Measurements from ENCODE around the gene DHODH. TPM values are rescaled to one million over a fixed set of nuclear protein-coding genes. Genes with fewer than 3 reads are reported as not detected.

Gene DHODH
- total RNA-seq: 8.6 TPM

DNA sequence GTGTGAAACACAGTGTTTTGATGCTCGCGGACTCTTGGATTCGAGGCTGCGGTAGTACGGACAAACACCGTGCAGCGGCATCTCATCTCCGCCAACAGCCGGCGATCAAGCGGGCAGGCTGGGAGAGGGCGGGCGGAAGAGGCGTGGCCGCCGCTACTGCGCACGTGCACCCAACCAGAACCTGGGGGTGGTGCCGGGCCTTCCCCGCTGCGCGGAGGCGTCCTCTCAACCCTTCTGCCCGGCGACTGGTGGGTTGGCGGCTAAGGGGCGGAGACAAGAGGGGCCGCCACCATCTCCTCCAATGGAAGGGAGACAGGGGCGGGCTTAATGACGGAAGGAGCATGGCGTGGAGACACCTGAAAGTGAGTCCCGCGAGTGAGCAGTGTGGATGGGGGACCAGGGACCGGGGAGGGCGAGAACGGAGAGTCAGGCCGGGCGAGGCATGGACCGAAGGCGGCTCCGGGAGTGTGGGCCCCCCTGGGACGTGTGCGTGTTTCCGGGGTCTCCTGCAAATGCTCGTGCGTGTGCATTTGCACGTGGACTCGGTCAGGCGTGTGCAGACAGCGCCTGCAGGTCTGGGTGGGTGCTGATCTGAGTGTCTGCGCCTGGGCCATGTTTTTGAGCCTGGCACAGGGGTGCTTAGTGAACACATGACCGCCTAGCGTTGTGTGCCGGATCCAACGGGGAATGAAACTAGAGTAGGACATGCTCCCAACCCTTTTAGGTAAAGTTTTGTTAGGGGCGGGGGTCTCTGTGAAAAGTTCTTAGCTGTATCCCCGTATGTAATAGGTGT is at the start of gene DHODH:
Gene DHODH, plus strand, starts transcription at position 321 of the 793 bp plus-strand sequence. Its CDS starts 21 bp downstream, at position 342.
- DNase-seq (ENCODE audit: low spot score in 2 of 2): peak; percentile 95 to 99
- no peaks in the 10 kb centered on the region for H3K9me3 ChIP-seq
- no peaks in the 10 kb centered on the region for H3K27me3 ChIP-seq
- peak within 1 kb of the TSS; percentile 42 to 48 for H3K27ac ChIP-seq
- no peaks in the 10 kb centered on the region for H3K36me3 ChIP-seq
- TF ChIP-seq, protein P1, sequence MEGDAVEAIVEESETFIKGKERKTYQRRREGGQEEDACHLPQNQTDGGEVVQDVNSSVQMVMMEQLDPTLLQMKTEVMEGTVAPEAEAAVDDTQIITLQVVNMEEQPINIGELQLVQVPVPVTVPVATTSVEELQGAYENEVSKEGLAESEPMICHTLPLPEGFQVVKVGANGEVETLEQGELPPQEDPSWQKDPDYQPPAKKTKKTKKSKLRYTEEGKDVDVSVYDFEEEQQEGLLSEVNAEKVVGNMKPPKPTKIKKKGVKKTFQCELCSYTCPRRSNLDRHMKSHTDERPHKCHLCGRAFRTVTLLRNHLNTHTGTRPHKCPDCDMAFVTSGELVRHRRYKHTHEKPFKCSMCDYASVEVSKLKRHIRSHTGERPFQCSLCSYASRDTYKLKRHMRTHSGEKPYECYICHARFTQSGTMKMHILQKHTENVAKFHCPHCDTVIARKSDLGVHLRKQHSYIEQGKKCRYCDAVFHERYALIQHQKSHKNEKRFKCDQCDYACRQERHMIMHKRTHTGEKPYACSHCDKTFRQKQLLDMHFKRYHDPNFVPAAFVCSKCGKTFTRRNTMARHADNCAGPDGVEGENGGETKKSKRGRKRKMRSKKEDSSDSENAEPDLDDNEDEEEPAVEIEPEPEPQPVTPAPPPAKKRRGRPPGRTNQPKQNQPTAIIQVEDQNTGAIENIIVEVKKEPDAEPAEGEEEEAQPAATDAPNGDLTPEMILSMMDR (IDR thresholded peaks at IDR 0.05): peak in 2 of 3 experiments; percentile 6 to 15
- intact Hi-C loops (cut with DNase I): loop anchor here (1.0 to 2.0 kb wide), 4 partner anchors 85 to 285 kb away; partner anchors contain the start of genes DHX38, IST1 and TXNL4B
- H3K4me1 ChIP-seq: peaks cover 0 to 2% of the 10 kb centered on the region in 2 donors
- H3K4me3 ChIP-seq: peak within 1 kb of the TSS; percentile 80 to 94

DNA sequence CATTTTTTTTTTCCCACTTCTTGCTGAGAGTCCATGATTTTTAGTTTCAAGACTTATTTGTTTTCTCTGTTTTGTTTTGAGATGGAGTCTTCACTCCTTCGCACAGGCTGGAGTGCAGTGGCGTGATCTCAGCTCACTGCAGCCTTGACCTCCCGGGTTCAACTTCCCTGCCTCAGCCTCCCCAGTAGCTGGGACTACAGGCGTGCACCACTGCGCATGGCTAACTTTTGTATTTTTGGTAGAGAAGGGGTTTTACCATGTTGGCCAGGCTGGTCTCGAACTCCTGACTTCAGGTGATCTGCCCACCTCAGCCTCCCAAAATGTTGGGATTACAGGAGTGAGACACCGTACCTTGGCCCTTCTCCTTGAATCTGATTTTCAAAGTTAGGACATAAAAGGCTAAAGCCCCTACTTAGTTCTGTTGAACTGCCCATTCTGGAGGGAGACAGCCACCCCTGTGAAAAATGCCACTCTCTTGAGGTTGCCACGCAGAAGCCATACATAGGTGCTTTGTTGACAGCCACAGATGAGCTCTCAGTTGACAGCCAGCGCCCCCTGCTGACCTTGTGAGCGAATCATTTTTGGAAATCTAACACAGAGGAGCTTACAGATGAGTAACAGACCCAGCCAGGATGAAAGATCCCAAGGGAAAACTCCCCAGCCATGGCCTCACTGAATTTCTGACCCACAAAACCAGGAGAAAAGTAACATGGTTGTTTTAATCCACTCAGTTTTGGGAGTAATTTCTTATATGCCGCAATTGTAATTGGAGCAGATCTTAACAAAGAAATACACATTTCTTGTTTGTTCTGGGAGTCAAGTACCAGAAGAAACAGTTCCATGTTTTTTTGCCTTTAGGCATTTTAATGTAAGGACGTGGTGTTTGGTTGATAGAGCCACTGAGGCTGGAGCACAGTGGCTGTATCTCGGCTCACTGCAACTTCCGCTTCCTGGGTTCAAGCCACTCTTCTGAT is 47.2 kb upstream of the DHODH start:
- TF ChIP-seq, protein P1 (IDR thresholded peaks at IDR 0.05): peak; percentile 67 to 84 (median 81)
- Histone ChIP-seq H3K27ac (no peak overlapping the region), H3K9me3 (no peaks in the 10 kb centered on the region), H3K27me3 (no peaks in the 10 kb centered on the region), H3K36me3 (no peaks in the 10 kb centered on the region), H3K4me3 (no peak overlapping the region), H3K4me1 (no peaks in the 10 kb centered on the region)
- peak; percentile 46 to 91 for DNase-seq (ENCODE audit: low spot score in 2 of 2)
- intact Hi-C loops (cut with DNase I): loop anchor here (1.0 kb wide), 1 partner anchor 78 kb away; no protein-coding TSS in a partner anchor

DNA sequence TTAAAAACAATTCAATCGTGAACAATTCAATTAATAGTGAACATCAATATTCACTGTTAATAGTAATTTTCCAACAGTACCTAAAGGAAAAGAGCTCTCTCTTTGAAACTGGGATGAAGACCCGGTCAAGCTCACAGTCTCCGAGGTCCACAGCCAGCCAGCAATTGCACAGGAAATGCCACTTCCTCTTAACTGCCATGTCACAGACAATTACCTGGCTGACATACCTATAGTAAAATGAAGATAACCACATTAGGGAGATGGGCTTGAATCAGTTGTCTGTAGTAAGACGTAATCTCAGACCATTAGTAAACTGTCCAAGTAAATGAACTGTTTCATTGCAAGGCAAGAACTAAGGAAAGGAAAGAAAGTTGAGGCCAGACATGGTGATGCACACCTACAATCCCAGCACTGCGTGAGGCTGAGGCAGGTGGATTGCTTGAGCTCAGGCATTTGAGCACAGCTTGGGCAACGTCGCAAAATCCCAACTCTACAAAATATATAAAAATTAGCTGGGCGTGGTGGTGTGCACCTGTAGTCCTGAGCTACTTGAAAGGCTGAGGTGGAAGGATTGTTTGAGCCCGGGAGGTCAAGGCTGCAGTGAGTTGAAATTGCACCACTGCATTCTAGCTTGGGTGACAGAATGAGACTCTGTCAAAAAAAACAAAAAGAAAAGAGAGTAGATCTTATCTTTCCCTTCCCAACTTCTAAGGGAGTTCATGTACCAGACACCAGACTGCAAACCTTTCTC is 45.2 kb upstream of the DHODH start:
- Histone ChIP-seq H3K27ac (no peak overlapping the region), H3K4me1 (no peaks in the 10 kb centered on the region), H3K27me3 (no peaks in the 10 kb centered on the region), H3K4me3 (no peak overlapping the region), H3K36me3 (no peaks in the 10 kb centered on the region), H3K9me3 (no peaks in the 10 kb centered on the region)
- intact Hi-C loops (cut with DNase I): no loop called here
- no peak for DNase-seq (ENCODE audit: low spot score in 2 of 2)
- TF ChIP-seq, protein P1 (IDR thresholded peaks at IDR 0.05): no peak

DNA sequence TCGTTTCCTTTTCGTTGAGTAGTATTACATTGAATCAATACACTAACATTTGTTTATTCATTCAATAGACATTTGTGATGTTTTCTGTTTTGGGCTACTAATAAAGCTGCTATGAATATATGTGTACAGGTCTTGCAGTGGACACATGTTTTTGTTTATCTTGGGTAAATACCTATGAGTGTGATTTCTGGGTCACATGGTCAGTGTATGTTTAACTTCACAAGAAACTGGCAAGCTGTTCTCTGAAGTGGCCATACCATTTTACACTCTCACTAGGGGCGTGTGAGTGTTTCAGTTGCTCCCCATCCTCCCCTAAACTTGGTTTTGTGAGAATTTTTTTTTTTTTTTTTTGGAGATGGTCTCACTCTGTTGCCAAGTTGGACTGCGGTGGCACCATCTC is 43.3 kb upstream of the DHODH start:
- Histone ChIP-seq H3K27me3 (no peaks in the 10 kb centered on the region), H3K36me3 (no peaks in the 10 kb centered on the region), H3K4me1 (no peaks in the 10 kb centered on the region), H3K4me3 (no peak overlapping the region), H3K9me3 (no peaks in the 10 kb centered on the region), H3K27ac (no peak overlapping the region)
- TF ChIP-seq, protein P1 (IDR thresholded peaks at IDR 0.05): no peak
- intact Hi-C loops (cut with DNase I): no loop called here
- no peak for DNase-seq (ENCODE audit: low spot score in 2 of 2)

DNA sequence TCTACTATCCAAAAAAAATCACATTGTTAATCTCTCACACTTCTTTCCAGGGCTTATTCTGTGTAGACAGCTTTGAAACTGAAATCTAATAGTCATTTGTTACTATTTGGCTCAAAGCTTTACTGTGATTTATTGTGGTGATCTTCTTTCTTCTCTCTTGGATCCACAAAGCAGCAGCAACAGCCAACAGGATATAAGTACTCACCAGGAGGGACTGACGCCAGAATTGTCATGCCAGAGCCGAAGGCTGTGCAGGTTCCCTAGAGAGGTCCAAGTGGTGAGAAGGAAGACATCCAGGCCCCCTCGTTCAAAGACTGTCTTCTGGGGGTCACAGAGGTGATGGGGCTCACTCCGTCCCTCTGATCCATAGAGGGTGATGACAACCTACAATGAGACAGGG is 41.6 kb upstream of the DHODH start:
- Histone ChIP-seq H3K27me3 (no peaks in the 10 kb centered on the region), H3K4me1 (no peaks in the 10 kb centered on the region), H3K36me3 (no peaks in the 10 kb centered on the region), H3K4me3 (no peak overlapping the region), H3K9me3 (no peaks in the 10 kb centered on the region), H3K27ac (no peak overlapping the region)
- TF ChIP-seq, protein P1 (IDR thresholded peaks at IDR 0.05): no peak
- no peak for DNase-seq (ENCODE audit: low spot score in 2 of 2)
- intact Hi-C loops (cut with DNase I): no loop called here
